Osteoblast (primary cell): ENCODE measurements around the gene DUSP8. TPM values are rescaled to one million over a fixed set of nuclear protein-coding genes. Genes with fewer than 3 reads are reported as not detected.

ENCODE experiments used
- DNase-seq: peaks from one replicate; pipeline ENCODE4 v3.0.0; 2011; ENCODE audit warnings: low spot score, mixed read lengths; ENCODE audit not compliant: insufficient read length; ENCODE audit errors: missing footprints
- H2AFZ ChIP-seq: 2 replicates; pipeline ENCODE4 v1.6.0; 2011; ENCODE audit warnings: mild to moderate bottlenecking, low read length
- H3K27ac ChIP-seq: 2 replicates; pipeline ENCODE4 v1.5.1; 2011; ENCODE audit warnings: mild to moderate bottlenecking, low read depth, low read length, moderate library complexity
- H3K27me3 ChIP-seq: 2 replicates; pipeline ENCODE4 v1.6.0; 2012; ENCODE audit warnings: mild to moderate bottlenecking, control low read depth, inconsistent platforms, low read length, moderate library complexity; ENCODE audit not compliant: insufficient read depth
- H3K36me3 ChIP-seq: 2 replicates; pipeline ENCODE4 v1.5.1; 2011; ENCODE audit warnings: mild to moderate bottlenecking, low read length, control low read depth, moderate library complexity; ENCODE audit not compliant: insufficient read depth
- H3K4me1 ChIP-seq: 2 replicates; pipeline ENCODE4 v1.5.1; 2011; ENCODE audit warnings: mild to moderate bottlenecking, low read length, control low read depth, moderate library complexity; ENCODE audit not compliant: insufficient read depth
- H3K4me2 ChIP-seq: 2 replicates; pipeline ENCODE4 v1.6.0; 2011; ENCODE audit warnings: mild to moderate bottlenecking, low read length; ENCODE audit not compliant: insufficient read depth
- H3K4me3 ChIP-seq: fragments of 200-600 bp; sonication (generic); 3 replicates; pipeline ENCODE4 v1.5.1; 2012; ENCODE audit warnings: mild to moderate bottlenecking, low read length, inconsistent platforms; ENCODE audit not compliant: insufficient read depth
- H3K79me2 ChIP-seq: 2 replicates; pipeline ENCODE4 v1.6.0; 2012; ENCODE audit warnings: mild to moderate bottlenecking, low read length, control low read depth, inconsistent platforms; ENCODE audit not compliant: insufficient read depth
- H3K9me3 ChIP-seq: 2 replicates; pipeline ENCODE4 v1.5.1; 2011; ENCODE audit warnings: low read depth, low read length, control low read depth
- H4K20me1 ChIP-seq: 2 replicates; pipeline ENCODE4 v1.6.0; 2012; ENCODE audit warnings: mild to moderate bottlenecking, low read length, control low read depth; ENCODE audit not compliant: insufficient read depth
- CTCF ChIP-seq: IDR thresholded peaks from 2 replicates; pipeline ENCODE4 v1.5.1; 2011; ENCODE audit warnings: mild to moderate bottlenecking, low read depth, low read length, moderate library complexity; ENCODE audit errors: extremely low read depth
- total RNA-seq: library from RNA; depleted of rRNA; stranded (reverse); fragments of >200 nt; gene quantifications from 2 replicates; pipeline ENCODE4 v1.2.3, GENCODE V29; 2012

DUSP8 gene
- total RNA-seq, 1 donor, result under 0.01 TPM

- no peak overlapping the region for H3K4me3 ChIP-seq
- H3K27ac ChIP-seq, result no peak overlapping the region
- TF ChIP-seq CTCF, result no peak
- H3K4me2 ChIP-seq, result no peak overlapping the region
- peaks cover 8% of the 10 kb centered on the region for H4K20me1 ChIP-seq
- no peaks in the 10 kb centered on the region for H3K4me1 ChIP-seq
- H3K9me3 ChIP-seq, result peaks cover 5% of the 10 kb centered on the region
- peaks cover 39% of the 10 kb centered on the region for H3K27me3 ChIP-seq
- no peaks in the 10 kb centered on the region for H3K79me2 ChIP-seq
- H3K36me3 ChIP-seq, result no peaks in the 10 kb centered on the region
- no peak overlapping the region for H2AFZ ChIP-seq
- no peak for DNase-seq
These were observed 2.8 kb upstream of the DUSP8 start for GRCh38 chr11:1574933-1575242.

- Histone ChIP-seq H3K79me2 (no peaks in the 10 kb centered on the region), H2AFZ (no peak overlapping the region), H3K4me1 (no peaks in the 10 kb centered on the region), H3K4me3 (no peak overlapping the region), H3K27me3 (peaks cover 39% of the 10 kb centered on the region), H3K9me3 (peaks cover 5% of the 10 kb centered on the region), H3K4me2 (no peak overlapping the region), H3K36me3 (no peaks in the 10 kb centered on the region), H4K20me1 (peaks cover 12% of the 10 kb centered on the region), H3K27ac (no peak overlapping the region)
- TF ChIP-seq CTCF, result peak; percentile 58
- peak; percentile 94 for DNase-seq
These were observed 2.3 kb upstream of the DUSP8 start for GRCh38 chr11:1574238-1574932.

- Histone ChIP-seq H3K4me1 (no peaks in the 10 kb centered on the region), H3K9me3 (peaks cover 5% of the 10 kb centered on the region), H2AFZ (no peak overlapping the region), H4K20me1 (peaks cover 16% of the 10 kb centered on the region), H3K27me3 (peaks cover 39% of the 10 kb centered on the region), H3K79me2 (no peaks in the 10 kb centered on the region), H3K4me3 (no peak overlapping the region), H3K27ac (no peak overlapping the region), H3K36me3 (no peaks in the 10 kb centered on the region), H3K4me2 (no peak overlapping the region)
- DNase-seq, result peak; percentile 82
- no peak for TF ChIP-seq CTCF
These were observed 1.8 kb upstream of the DUSP8 start for GRCh38 chr11:1573903-1574237.

GRCh38 chr11:1573077-1573902 lies 1.2 kb upstream of the DUSP8 start:
- no peak overlapping the region for H3K4me3 ChIP-seq
- H3K27ac ChIP-seq, result no peak overlapping the region

More at GRCh38 chr11:1573077-1573902, 1.2 kb upstream of the DUSP8 start:
- Histone ChIP-seq H3K79me2 (no peaks in the 10 kb centered on the region), H3K4me2 (no peak overlapping the region), H3K4me1 (no peaks in the 10 kb centered on the region), H2AFZ (no peak overlapping the region), H4K20me1 (peaks cover 16% of the 10 kb centered on the region), H3K36me3 (no peaks in the 10 kb centered on the region), H3K9me3 (peaks cover 3% of the 10 kb centered on the region), H3K27me3 (peaks cover 37% of the 10 kb centered on the region)
- peak; percentile 70 for DNase-seq
- TF ChIP-seq CTCF, result no peak
